Uterus (tissue), 4 donors: ENCODE measurements around the gene RTRAF. TPM values are rescaled to one million over a fixed set of nuclear protein-coding genes. Genes with fewer than 3 reads are reported as not detected.

Experiments used
- DNase-seq, 2 donors: peaks; one replicate each; pipeline ENCODE4 v3.0.0-alpha.2; 2019 to 2020
- H3K27ac ChIP-seq, 2 donors: fragments of 200-600 bp; sonication (generic); 1 replicate in 1 of 2; 2 replicates in 1 of 2; pipeline ENCODE4 v1.5.1; 2016 to 2018
- H3K27me3 ChIP-seq, 2 donors: fragments of 200-600 bp; sonication (generic); one replicate each; pipeline ENCODE4 v1.5.1; 2018 to 2019; ENCODE audit warnings: control low read depth in 1 of 2
- H3K36me3 ChIP-seq, 2 donors: fragments of 200-600 bp; sonication (generic); one replicate each; pipeline ENCODE4 v1.5.1; 2019; ENCODE audit warnings: control low read depth in 1 of 2
- H3K4me1 ChIP-seq, 2 donors: fragments of 200-600 bp; sonication (generic); one replicate each; pipeline ENCODE4 v1.5.1; 2018 to 2019; ENCODE audit warnings: control low read depth in 1 of 2
- H3K4me3 ChIP-seq, 2 donors: fragments of 200-600 bp; sonication (generic); 1 replicate in 1 of 2; 2 replicates in 1 of 2; pipeline ENCODE4 v1.5.1; 2018 to 2019; ENCODE audit warnings: mild to moderate bottlenecking in 1 of 2
- H3K9me3 ChIP-seq, 2 donors: fragments of 200-600 bp; sonication (generic); one replicate each; pipeline ENCODE4 v1.5.1; 2019; ENCODE audit warnings: control low read depth in 1 of 2
- CTCF ChIP-seq, 4 experiments: fragments of 200-600 bp in 2 of 4; fragments of 450-650 bp in 2 of 4; sonication (generic) in 2 of 4; IDR thresholded peaks; one replicate each; pipeline ENCODE4 v1.5.1; 2016 to 2019; ENCODE audit warnings: antibody characterized with exemption in 4 of 4, mild to moderate bottlenecking in 2 of 4, moderate library complexity in 1 of 4
- POLR2A ChIP-seq, 2 donors: fragments of 450-650 bp; IDR thresholded peaks; one replicate each; pipeline ENCODE4 v1.6.1; 2016; ENCODE audit warnings: antibody characterized with exemption in 2 of 2, mild to moderate bottlenecking in 1 of 2, moderate library complexity in 1 of 2
- intact Hi-C: fragments of 100-400 bp; cut with DNase I; formaldehyde crosslinking; loops from one replicate; pipeline ENCODE4 v1.15.1; 2023; ENCODE audit warnings: low total_unique reads
- total RNA-seq, 4 donors: library from RNA; depleted of rRNA in 3 of 4; stranded (reverse); fragments of >200 nt in 3 of 4; gene quantifications; one replicate each; pipeline versions ENCODE4 v1.1.0 to v1.2.4, GENCODE V29; 2014 to 2023
- donor health status: DM: yes; HTN: yes; CAD: no.

The RTRAF gene
- total RNA-seq, 4 donors from 2014 or later = 21.8 to 129 (median 44.4) TPM

- no peak for DNase-seq
- intact Hi-C loops = no loop called here
- Histone ChIP-seq H3K27me3 (no peaks in the 10 kb centered on the region), H3K36me3 (no peaks in the 10 kb centered on the region), H3K9me3 (no peaks in the 10 kb centered on the region), H3K4me1 (no peaks in the 10 kb centered on the region), H3K27ac (no peak overlapping the region), H3K4me3 (no peak overlapping the region)
- TF ChIP-seq CTCF (IDR thresholded peaks at IDR 0.05) (no peak), POLR2A (IDR thresholded peaks at IDR 0.05) (no peak)
Measured at GRCh38 chr14:52039124-52039815, 49.9 kb downstream of the RTRAF start.

GRCh38 chr14:52040598-52040997 lies 51.3 kb downstream of the RTRAF start:
- Histone ChIP-seq H3K4me3 (no peak overlapping the region), H3K27ac (no peak overlapping the region), H3K27me3 (no peaks in the 10 kb centered on the region), H3K36me3 (no peaks in the 10 kb centered on the region), H3K4me1 (peaks cover 0 to 7% of the 10 kb centered on the region in 2 donors), H3K9me3 (no peaks in the 10 kb centered on the region)
- TF ChIP-seq CTCF (IDR thresholded peaks at IDR 0.05) (no peak), POLR2A (IDR thresholded peaks at IDR 0.05) (no peak)
- no peak for DNase-seq
- intact Hi-C loops = no loop called here

- H3K4me3 ChIP-seq = no peak overlapping the region
- no peaks in the 10 kb centered on the region for H3K36me3 ChIP-seq
- intact Hi-C loops = no loop called here
- TF ChIP-seq POLR2A (IDR thresholded peaks at IDR 0.05) (no peak), CTCF (IDR thresholded peaks at IDR 0.05) (no peak)
- H3K4me1 ChIP-seq = peaks cover 0 to 7% of the 10 kb centered on the region in 2 donors
- H3K27ac ChIP-seq = no peak overlapping the region
- no peak for DNase-seq
- H3K27me3 ChIP-seq = no peaks in the 10 kb centered on the region
- no peaks in the 10 kb centered on the region for H3K9me3 ChIP-seq
Measured at GRCh38 chr14:52042371-52043289, 53.3 kb downstream of the RTRAF start.

- no peaks in the 10 kb centered on the region for H3K36me3 ChIP-seq
- no peak overlapping the region for H3K27ac ChIP-seq
- DNase-seq = no peak
- intact Hi-C loops = no loop called here
- TF ChIP-seq CTCF (IDR thresholded peaks at IDR 0.05) (peak in 3 of 4 experiments; percentile 24 to 44 (median 26)), POLR2A (IDR thresholded peaks at IDR 0.05) (no peak)
- H3K9me3 ChIP-seq = no peaks in the 10 kb centered on the region
- peaks cover 0 to 7% of the 10 kb centered on the region in 2 donors for H3K4me1 ChIP-seq
- H3K27me3 ChIP-seq = no peaks in the 10 kb centered on the region
- no peak overlapping the region for H3K4me3 ChIP-seq
Measured at GRCh38 chr14:52043690-52044089, 54.3 kb downstream of the RTRAF start.
